Activated CD4-positive, alpha-beta T cell treated with anti-CD3 and anti-CD28 coated beads for 4 hours (primary cell): ENCODE measurements around the gene CCNC.
"Not testable (repeated sequence)": the region's sequence is repeated elsewhere in the genome, so short reads cannot be mapped to it uniquely, and the experiment has no call there.

Experiments used
- DNase-seq, 2 donors: peaks; one replicate each; pipeline ENCODE4 v3.0.0-alpha.2; 2020

CCNC gene

DNA sequence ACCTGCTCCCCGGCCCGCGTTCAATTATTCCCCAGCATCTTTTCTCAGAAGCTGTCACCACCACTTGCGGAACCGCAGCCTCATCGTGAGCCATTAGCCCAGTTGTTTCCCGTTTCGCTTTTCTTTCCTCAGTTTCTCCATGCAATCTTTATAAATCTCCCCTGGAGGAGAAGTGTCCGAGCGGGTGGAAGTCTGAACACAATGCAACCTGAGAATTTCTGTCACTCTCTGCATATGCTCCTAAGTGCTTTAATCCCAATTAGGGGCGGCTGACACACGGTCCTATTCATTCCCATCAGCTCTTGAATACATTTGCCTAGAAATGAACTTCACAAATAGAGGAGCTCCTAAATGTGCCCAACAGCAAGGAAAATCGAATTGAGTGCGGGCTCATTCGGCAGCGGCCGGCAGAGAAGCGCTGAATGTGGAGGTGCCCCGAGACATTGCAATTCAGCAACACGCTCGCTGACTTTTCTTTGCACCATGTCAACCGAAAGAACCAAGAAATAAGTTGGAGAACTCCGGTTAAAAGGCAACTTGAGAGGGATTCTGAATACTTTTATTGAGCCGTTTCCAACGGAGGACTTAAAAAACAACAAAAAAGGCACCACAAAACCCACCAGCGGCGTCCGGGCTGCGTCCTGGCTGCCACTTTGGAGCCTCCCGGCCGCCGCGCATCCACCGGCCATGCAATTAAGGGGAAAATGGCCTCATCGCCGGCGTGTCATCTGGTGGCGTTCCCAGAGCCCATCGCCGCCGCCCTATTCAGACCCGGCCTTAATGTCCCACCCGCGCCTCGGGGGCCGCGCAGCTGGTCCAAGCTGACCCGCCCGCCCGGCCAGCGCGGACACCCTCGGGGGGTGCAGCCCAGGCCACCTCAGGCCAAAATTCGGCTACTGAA is 34.3 kb upstream of the CCNC start:
- DNase-seq = no peak

DNA sequence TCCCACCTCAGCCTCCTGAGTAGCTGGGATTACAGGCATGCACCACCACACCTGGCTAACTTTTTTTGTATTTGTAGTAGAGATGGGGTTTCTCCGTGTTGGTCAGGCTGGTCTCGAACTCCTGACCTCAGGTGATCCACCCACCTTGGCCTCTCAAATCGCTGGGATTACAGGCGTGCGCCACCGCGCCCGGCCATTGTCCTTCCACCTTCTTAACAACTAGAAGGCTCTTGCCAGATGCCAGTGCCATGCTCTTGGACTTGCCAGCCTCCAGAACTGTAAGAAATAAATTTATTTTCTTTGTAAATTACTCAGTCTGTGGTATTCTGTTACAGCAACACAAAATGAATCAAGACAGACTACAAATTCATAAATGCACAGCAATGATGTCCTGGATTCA is 26.2 kb upstream of the CCNC start:
- DNase-seq = not testable (repeated sequence)

DNA sequence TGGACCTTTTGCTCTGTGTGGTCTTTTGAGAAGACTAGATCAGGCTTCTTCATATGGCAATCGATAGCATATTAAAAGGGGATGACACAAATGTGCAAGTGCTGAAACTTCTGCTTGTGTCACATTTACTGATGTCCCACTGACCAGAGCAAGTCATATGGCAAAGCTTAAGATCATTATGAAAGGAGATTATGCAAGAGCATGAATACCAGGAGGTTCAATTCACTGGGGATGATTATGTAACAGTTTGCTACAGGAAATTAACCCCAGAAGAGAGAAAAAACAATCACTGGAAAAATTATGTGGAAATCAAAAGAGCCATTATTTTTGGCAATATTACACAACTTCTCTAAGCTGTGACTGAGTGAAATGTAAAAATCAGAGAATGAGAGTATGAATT is 24.4 kb upstream of the CCNC start:
- no peak for DNase-seq

DNA sequence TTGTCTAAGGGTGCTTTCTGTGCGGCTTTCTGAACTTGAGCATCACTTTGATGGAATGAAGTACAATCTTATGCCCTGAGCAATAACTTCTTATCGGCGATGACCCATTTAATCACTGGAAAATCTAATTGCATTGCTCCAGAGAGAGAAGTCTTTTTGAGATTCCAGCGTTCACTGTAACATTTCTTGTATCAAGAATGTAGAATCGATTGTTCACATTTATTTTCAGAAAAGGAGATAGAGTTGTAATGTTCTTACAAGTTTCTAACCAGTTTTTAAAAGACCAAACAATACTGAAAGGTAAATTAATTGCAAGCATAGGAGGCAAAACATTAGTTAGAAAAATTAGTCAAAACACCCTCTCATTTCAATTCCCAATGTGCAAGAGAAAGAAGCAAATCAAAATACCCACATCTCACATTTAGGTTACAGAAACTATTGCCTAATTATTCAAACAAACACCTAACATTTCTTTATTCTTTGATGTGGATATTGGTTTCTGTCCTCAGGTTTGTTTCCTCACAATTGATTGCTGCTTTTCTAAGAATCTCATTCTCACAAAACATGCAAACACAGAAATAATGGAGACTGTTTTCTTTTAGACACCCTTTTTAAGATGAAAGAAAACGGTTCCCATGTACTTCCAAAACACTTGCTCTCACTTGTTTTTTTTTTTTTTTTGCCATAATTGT is 23.4 kb upstream of the CCNC start:
- DNase-seq = no peak

DNA sequence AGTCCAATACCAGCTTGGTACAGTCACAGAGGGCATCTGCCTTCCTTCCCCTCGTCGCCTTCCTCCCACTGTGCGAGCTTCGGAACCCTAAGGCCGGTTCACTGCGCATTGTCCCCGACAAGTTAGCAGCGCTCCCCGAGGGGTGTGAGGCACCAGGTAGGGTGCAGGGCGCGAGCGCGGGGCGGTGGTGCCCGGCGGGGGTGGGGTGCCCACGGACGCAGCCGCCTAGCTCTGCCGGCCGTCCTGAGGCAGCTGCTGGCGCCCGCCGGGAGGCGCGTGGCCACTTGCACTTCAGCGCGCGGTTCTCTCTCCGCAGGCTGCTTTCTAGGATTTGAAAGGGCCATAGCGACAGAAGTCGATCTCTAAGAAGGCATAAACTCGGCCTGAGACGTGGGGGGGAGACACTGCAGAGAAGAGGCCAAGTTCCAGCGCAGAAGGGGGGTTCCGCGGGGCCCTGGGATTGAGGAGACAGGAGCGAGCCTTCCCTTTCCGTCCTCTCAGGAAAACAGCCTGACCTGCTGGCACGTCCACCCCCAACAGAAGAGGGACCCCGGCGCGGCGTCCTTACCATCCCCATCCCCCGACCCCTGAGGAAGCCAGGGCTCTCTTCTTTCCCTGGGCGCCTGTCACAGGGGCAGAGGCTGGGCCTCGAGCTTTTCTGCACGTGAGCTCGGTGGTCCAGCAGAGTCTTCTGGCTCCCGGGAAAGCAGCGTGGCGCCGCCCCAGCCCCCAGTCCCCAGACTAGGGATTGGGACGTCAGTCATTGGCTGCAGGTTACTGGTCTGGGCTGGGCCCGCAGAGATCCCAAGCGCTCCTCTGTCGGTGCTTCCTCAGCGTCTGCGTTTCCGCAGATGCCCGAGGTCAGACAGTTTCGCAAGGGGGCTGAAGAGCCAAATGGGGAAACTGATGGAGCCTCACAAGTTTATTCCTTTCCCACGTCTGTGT is 22.5 kb upstream of the CCNC start:
- DNase-seq = no peak

DNA sequence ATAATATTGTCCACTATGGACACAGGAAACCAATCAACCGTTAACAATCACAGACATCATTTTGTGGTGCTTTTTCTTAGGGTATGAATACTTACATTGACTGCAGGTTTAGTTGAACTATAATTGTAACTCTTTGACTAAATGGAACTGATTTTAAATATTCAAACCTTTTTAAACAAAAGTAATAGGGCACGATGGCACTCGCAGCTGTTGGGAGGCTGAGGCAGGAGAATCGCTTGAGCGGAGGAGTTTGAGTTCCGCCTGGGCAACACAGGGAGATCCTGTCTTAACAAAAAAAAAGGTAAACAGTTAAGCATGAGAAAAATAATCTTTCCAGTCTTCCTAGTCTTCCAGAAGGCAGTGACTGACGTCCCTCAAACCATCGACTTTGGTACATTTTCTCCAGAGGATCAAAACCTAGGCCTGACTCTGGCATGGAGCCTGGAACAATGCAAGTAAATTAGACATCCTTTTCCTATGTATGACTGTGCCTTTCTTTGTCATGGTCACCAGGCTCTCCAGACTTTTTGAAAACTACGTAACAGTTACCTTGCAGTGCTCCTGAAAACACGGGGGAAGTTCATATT is 21.5 kb upstream of the CCNC start:
- DNase-seq = no peak

DNA sequence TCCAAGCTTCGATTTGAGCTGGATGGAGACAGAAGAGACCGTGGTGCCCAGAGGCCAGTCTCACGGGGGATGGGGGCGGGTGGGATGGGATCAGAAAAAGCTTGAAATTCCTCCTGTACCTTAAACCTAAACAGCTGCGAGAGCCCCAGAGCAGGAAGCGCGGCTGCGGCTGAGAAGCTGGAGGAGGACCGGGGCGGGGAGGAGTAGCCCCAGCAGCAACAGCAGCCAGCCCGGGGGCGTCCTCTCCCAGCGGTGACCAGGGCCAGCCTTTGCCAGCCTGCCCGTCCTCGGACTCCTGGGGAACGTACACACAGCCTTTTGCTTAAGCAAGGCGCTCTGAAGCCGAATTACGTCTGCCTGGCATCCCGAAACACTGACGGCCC is 20.8 kb upstream of the CCNC start:
- no peak for DNase-seq

DNA sequence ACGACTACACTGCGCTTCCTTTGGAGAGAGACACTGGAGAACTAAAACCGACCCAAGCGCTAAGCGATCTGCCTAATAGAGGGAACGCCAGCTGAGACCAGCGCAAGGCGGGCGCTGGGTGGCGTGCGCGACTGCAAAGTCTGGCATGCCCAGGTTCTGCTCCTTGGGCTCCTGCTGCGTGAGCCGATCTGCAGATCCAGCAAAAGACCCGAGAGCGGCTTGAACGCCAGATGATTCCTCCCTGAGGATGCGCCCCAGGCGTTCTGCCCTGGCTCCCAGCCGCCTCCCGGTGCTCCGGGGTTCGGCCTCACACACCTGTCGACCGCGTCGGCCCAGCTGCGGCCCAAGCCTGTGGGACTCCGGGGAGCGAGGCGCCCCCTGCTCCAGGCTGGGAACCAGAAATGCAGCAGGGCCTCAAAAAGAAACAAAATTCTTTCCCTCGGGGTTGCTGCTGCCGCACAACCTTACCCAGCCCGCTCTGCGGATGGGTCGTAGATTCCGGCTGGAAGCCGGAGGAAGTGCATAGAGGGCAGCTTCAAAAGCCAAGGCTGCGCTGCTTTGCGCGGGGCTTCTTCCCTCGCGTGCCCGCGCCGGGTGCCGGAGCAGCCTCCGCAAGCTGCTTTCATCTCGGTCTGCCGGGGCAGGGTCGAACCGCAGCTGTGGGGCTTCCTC is 20.3 kb upstream of the CCNC start:
- peak; percentile 64 to 68 for DNase-seq

DNA sequence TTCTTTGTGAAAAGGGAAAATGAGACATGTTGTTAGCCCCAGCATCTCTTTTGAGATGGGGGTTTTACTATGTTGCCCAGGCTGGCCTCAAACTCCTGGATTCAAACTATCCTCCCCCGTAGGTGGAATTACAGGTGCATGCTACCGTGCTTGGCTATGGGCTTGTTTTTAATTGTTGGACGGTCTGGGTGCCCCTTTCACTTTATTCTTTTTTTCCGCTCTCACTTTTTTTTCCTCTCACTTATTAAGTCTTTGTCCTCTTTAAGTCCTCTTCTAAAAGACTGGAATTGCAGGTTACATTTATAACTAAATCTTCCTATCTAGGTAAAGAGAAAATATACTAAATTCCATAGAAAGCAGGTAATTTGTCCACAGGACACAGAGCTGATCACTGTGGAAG is 19.3 kb upstream of the CCNC start:
- DNase-seq = no peak

DNA sequence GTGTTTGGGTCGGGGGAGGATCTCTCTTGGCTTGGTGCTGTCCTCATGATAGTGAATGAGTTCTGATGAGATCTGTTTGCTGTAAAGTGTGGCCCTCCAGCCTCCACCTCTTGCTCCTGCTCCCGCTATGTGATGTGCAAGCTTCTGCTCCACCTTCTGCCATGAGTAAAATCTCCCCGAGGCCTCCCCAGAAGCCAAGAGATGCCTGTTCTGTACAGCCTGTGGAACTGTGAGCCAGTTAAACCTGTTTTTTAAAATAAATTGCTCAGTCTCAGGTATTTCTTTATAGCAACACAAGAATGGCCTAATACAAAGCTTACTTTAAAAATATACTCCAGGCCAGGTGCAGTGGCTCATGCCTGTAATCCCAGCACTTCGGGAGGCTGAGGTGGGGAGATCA is 11.3 kb upstream of the CCNC start:
- DNase-seq = no peak

DNA sequence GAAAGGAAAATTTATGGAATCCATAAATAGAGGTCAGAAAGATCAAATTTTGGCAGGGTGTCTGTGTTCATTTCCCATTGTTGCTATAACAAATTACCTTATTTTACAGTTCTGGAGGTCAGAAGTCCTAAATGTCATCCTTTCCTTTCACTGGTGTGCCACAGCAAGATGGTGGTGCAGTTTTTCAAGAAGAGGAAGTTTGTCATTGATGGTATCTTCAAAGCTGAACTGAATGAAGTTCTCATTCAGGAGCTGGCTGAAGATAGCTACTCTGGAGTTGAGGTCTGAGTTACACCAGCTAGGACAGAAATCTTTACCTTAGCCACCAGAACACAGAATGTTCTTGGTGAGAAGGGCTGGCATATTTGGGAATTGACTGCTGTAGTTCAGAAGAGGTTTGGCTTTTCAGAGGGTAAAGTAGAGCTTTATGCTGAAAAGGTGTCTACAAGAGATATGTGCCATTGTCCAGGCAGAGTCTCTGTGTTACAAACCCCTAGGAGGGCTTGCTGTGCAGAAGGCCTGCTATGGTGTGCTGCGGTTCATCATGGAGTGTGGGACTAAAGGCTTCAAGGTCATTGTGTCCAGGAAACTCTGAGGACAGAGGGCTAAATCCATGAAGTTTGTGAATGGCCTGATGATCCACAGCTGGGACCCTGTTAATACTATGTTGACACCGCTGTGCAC is 7.2 kb upstream of the CCNC start:
- no peak for DNase-seq

DNA sequence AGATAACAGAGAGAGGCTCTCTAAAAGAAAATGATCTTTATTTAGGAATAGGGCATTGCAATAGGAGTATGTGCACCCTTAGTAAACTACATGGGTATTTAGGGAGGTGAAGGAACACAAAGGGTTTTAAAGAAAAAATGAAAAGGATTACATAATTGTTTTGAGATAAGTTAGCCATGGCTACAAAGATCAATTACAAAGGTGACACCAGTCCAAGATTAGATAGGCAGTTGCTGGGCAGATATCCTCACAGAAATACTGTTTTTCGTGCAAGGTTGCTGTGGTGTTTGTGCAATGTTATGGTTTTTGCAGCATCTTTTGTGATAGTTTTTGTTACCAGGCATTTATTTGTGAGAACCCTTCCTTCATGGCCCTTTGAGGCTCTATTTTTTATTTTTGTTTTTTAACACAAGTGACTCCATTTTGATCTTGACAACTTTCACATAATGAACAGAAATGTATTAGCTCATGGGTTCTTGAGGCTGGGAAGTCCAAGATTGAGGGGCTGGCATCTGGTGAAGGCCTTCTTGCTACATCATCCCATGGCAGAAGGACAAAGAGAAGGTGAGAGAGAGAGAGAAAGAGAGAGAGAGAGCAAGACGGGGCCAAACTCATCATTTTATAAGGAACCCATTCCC is 5.6 kb upstream of the CCNC start:
- no peak for DNase-seq

DNA sequence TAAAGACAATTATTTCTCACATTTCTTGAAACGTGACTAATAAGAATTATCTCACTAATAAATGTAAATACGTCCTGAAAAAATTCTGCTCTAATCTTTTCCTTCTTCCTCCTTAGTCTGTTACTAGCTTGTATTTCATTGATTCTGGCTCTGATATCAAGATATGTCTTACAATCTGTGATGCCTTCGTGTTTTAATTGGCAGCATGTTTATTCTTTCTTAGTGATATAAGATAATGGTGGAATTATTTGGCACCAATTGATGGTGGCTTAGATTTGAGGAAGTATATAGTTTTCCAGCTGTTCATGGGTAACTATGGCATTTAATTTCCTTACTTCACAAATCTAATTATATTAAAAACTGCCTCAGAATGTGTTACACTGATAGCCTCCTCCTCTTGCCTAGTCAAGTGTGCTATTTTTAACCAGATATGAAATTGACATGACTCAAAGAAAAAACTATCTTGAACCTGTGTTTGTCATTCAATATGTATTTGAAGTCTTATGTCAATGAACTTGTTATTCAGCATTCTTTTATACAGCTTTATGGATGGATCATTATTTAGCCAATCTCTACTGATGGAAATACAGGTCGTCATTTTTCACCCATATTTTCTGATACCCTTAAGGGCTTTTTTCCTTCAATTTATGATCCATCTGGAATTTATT is 5.3 kb downstream of the CCNC start:
- DNase-seq = no peak

DNA sequence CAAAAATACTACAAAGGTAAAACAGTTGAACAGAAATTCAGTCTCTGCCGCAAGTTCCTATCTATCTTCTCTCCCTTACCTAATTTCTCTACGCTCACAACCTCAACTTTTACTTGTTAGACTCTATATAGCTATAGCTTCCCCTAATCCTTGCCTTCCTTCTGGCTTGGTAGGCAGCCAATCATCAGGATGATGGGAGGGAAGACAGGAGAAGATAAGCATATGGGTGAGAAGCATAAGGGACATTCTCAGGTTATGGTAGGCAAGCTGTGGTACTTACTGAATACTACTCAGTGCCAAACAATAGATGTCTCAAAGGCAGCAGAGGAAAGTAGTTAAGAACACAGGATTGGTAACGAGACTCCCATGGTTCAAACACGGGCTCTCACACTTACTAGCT is 7.8 kb downstream of the CCNC start:
- DNase-seq = no peak

DNA sequence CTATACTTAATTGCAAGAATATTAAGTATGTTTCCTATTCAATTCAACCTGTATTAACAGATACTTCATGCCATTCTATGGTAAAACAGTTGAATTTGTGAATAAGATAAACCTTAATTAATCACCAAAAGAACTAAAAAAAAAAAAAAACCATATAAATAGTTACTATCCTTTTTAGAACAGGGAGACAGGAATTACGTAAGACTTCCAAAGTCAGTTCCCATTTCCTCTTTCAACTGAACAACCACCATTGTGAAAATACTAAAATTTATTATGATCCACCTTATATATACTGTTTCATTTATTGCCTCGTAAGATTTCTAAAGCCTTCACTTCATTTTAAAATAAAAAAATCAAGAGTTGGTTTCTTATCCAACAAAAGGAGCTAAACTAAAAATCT is 9.4 kb downstream of the CCNC start:
- no peak for DNase-seq

DNA sequence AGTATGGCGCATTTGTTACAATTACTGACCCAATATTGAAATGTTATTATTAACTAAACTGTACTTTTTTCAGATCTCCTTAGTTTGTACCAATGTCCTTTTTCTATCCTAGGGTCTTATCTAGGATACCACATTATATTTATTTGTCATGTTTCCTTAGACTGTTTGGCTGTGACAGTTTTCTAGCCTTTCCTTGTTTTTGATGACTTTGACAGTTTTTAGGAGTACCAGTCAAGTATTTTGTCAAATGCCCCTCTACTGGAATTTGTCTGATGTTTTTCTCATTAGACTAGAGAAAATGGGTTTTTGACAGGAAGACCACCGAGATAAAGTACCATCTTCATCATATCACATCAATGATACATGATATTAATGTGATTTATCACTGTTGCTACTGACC is 14.6 kb downstream of the CCNC start:
- no peak for DNase-seq

DNA sequence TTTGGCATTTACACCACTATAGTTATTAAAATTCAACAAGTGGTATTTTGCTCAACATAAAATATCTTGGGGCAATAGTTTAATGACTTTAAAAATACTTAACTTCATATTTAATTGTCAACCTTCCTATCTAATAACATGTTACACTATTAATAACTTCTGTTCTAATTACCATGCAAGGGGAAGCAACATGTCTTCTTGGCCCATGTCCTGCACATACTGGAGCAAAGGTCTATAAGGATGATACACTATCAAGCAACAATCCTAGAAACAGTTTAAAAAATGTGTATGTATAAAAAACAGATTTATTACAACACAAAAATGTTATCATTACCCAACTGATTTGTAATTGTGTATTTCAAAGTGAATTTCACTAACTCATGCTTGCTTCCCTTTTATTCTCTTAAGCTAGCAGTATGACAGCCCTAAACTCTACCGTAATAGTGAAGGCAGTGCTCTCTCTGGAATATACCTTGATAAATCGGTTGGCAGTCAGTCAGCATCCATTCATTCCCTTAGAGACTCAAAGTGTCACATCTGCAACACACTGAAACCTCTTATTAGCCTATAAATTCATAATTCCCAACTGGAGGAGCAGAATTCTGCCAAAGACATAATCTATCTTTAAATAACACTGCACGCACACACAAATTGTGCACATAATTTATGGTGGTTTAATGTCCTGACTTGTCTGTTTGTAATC is 18.3 kb downstream of the CCNC start:
- DNase-seq = no peak

DNA sequence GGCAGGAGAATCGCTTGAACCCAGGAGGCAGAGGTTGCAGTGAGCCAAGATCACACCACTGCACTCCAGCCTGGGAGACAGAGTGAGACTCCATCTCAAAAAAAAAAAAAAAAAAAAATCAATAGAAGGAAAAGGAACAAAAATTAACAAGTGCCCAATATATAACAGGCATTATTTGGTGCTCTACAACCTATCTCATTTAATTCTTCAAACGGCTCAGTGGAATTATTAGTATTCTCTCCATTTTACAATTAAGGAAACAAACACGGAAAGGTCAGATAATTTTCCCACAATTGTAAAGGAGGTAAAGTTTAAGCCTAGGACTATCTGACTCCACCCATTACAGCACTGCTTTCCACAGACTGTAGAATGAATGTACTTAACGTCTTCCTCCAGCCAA is 19.8 kb downstream of the CCNC start:
- no peak for DNase-seq

DNA sequence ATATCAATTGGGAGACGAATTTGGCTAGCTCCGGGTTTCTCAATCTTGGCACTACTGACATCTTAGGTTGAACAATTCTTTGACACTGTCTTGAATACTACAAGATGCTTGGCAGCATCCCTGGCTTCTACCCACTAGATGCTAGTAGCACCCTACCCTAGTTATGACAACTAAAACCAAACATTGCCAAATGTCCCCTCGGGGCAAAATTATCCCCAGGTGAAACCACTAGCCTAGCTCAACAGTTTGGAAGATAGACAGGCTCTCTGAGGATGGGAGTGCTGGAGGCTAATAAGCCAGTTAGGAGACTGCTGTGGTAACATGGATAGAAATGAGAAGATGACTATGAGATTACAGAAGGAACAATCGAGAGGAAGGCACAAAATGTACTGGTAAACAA is 20.9 kb downstream of the CCNC start:
- DNase-seq = no peak

DNA sequence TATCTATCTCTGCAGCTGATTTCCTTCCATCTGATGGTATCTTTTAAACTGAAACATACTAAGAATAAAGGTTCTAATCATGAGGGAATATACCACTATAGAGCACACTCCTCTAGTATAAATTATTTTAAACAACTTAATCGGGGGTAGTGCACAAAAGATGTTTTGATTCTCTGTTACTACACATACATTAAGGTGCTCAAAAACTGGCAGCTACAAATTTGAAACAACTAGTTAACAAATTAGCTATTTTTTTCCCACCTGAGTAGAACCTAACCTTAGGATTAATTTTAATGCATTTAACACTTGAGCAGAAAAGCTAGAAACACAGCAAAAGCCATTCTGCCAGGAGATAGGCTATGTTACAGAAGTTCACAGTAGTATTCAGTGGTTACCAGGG is 23.0 kb downstream of the CCNC start:
- DNase-seq = no peak
